Nephron progenitor cell (in vitro differentiated cells): ENCODE results near the gene MVK.

ENCODE experiments used
- DNase-seq: peaks from one replicate; pipeline ENCODE4 v3.0.0; 2021
- H3K27ac Mint-ChIP-seq: 2 replicates; pipeline ENCODE4 v1.8.0; 2021; ENCODE audit warnings: mild to moderate bottlenecking, moderate library complexity, mixed read lengths
- H3K27me3 Mint-ChIP-seq: 2 replicates; pipeline ENCODE4 v1.8.0; 2021; ENCODE audit warnings: mild to moderate bottlenecking, low read depth, mixed read lengths; ENCODE audit not compliant: poor library complexity
- H3K36me3 Mint-ChIP-seq: 2 replicates; pipeline ENCODE4 v1.8.0; 2021; ENCODE audit warnings: low read depth, mixed read lengths
- H3K4me1 Mint-ChIP-seq: 2 replicates; pipeline ENCODE4 v1.8.0; 2021; ENCODE audit warnings: mixed read lengths
- H3K4me3 Mint-ChIP-seq: 2 replicates; pipeline ENCODE4 v1.8.0; 2021; ENCODE audit warnings: mild to moderate bottlenecking, moderate library complexity, mixed read lengths
- H3K9me3 Mint-ChIP-seq: 2 replicates; pipeline ENCODE4 v1.8.0; 2021; ENCODE audit warnings: mild to moderate bottlenecking, moderate library complexity, mixed read lengths
- TF ChIP-seq, protein P1 (sequence below): fragments of 200-600 bp; sonication (generic); IDR thresholded peaks from 2 replicates; pipeline ENCODE4 v1.5.0; 2021; ENCODE audit warnings: antibody characterized with exemption

MVK gene

GRCh38 chr12:109571773-109572505 is 1.7 kb upstream of the MVK start:
- peak overlapping the region; percentile 90 for H3K4me3 Mint-ChIP-seq

GRCh38 chr12:109572506-109572845 is 1.1 kb upstream of the MVK start:
- no peaks in the 10 kb centered on the region for H3K9me3 Mint-ChIP-seq
- H3K4me1 Mint-ChIP-seq = peaks cover 34% of the 10 kb centered on the region
- H3K27ac Mint-ChIP-seq = peak overlapping the region; percentile 99
- TF ChIP-seq, protein P1, sequence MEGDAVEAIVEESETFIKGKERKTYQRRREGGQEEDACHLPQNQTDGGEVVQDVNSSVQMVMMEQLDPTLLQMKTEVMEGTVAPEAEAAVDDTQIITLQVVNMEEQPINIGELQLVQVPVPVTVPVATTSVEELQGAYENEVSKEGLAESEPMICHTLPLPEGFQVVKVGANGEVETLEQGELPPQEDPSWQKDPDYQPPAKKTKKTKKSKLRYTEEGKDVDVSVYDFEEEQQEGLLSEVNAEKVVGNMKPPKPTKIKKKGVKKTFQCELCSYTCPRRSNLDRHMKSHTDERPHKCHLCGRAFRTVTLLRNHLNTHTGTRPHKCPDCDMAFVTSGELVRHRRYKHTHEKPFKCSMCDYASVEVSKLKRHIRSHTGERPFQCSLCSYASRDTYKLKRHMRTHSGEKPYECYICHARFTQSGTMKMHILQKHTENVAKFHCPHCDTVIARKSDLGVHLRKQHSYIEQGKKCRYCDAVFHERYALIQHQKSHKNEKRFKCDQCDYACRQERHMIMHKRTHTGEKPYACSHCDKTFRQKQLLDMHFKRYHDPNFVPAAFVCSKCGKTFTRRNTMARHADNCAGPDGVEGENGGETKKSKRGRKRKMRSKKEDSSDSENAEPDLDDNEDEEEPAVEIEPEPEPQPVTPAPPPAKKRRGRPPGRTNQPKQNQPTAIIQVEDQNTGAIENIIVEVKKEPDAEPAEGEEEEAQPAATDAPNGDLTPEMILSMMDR = no peak
- no peaks in the 10 kb centered on the region for H3K27me3 Mint-ChIP-seq
- peaks cover 33% of the 10 kb centered on the region for H3K36me3 Mint-ChIP-seq
- DNase-seq = no peak
- H3K4me3 Mint-ChIP-seq = peak overlapping the region; percentile 90

More at GRCh38 chr12:109571773-109572505, 1.7 kb upstream of the MVK start:
- TF ChIP-seq, protein P1 = no peak
- Mint-ChIP-seq H3K9me3 (no peaks in the 10 kb centered on the region), H3K27me3 (no peaks in the 10 kb centered on the region), H3K4me1 (peaks cover 34% of the 10 kb centered on the region), H3K27ac (peak overlapping the region; percentile 88), H3K36me3 (peaks cover 28% of the 10 kb centered on the region)
- no peak for DNase-seq

DNA sequence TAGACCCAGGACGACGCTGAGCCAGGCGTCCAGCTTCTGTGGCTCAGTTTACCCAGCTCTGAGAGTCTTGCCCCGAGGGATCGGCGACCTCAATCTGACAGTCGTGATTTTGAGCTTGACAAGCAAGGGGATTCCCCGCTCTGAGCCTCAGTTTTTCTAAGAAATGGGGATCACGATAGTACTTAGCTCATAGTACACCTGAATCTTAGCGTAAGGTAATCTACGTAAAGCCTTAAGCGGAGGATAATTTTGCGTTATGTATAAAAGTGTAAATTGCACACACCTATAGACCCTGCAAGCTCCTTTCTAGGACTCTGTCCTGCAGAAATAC is 285 bp downstream of the MVK start:
- H3K36me3 Mint-ChIP-seq = peaks cover 47% of the 10 kb centered on the region
- DNase-seq = no peak
- TF ChIP-seq, protein P1 = no peak
- H3K4me1 Mint-ChIP-seq = peaks cover 34% of the 10 kb centered on the region
- no peaks in the 10 kb centered on the region for H3K27me3 Mint-ChIP-seq
- H3K4me3 Mint-ChIP-seq = peak overlapping the region; percentile 90
- no peak overlapping the region for H3K27ac Mint-ChIP-seq
- no peaks in the 10 kb centered on the region for H3K9me3 Mint-ChIP-seq

DNA sequence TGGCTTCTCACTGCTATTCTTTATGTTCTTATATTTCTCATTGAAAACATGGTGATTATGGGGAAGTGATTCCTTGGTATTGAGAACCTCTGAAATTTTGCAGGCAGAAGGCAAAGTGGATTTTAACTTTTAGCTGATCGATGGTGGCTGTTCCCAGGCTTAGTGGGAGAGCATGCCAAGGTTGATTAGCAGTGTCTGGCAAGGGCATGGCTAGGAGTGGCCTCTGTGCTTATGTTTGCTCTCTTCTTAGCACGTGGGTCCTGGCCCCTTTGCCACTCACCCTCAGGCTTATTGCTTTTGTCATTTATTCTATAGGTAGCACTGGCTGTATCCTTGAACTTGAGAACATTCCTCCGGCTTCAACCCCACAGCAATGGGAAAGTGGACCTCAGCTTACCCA is 2.1 kb downstream of the MVK start:
- H3K27me3 Mint-ChIP-seq = no peaks in the 10 kb centered on the region

DNA sequence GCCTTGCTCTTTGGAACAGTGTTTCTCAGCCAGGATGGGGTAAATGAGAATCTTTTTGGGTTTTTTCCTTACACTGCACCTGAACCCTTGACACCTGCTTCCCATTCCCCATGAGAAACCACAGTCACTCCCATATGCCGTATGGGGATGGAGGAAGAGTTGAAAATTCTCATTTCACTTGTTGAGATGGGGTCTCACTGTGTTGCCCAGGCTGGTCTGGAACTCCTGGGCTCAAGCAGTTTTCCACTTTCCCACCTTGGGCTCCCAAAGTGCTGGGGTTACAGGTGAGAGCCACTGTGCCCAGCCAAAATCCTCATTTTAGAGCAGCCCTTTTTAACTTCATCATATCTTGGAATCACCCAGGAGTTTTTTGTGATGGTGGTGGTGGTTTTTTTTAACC is 3.7 kb downstream of the MVK start:
- Mint-ChIP-seq H3K4me3 (no peak overlapping the region), H3K9me3 (no peaks in the 10 kb centered on the region), H3K36me3 (peaks cover 44% of the 10 kb centered on the region), H3K27ac (no peak overlapping the region), H3K27me3 (no peaks in the 10 kb centered on the region), H3K4me1 (peaks cover 38% of the 10 kb centered on the region)
- TF ChIP-seq, protein P1 = no peak
- no peak for DNase-seq

More for the DNA sequence above, 2.1 kb downstream of the MVK start:
- H3K4me3 Mint-ChIP-seq = peak overlapping the region; percentile 90
- peaks cover 42% of the 10 kb centered on the region for H3K36me3 Mint-ChIP-seq
- TF ChIP-seq, protein P1 = no peak
- H3K9me3 Mint-ChIP-seq = no peaks in the 10 kb centered on the region
- peaks cover 39% of the 10 kb centered on the region for H3K4me1 Mint-ChIP-seq
- DNase-seq = no peak
- no peak overlapping the region for H3K27ac Mint-ChIP-seq

DNA sequence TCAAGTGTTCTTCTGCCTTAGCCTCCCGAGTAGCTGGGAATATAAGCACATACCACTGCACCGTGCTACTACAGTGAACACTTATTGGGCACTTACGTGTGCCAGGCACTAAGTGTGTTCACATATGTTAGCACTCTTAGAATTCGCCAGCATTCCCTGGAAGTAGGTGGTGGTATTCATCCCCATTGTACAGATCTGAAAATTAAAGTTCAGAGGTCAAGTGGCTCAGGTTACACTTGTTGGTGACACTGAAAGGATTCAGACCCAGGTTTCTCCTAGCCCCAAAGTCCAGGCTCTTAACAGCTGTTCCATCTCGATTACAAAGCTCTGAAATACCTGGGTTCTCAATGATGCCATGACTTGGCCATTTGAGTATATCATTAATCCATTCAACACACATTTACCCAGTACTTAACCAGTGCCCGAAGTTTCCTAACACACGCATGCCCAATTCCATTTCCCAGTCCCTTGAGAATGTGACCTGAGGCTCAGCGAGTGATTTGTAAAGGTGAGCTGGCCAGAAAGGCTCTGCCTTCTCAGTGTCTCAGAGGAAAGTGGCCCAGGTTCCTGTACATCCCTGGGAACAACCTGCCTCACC is 4.8 kb downstream of the MVK start:
- H3K36me3 Mint-ChIP-seq = peaks cover 44% of the 10 kb centered on the region
- H3K4me3 Mint-ChIP-seq = no peak overlapping the region
- peaks cover 29% of the 10 kb centered on the region for H3K4me1 Mint-ChIP-seq
- no peak for DNase-seq
- TF ChIP-seq, protein P1 = no peak
- H3K27ac Mint-ChIP-seq = peak overlapping the region; percentile 55
- no peaks in the 10 kb centered on the region for H3K9me3 Mint-ChIP-seq
- no peaks in the 10 kb centered on the region for H3K27me3 Mint-ChIP-seq
